Panc1 (cell line): ENCODE results near the gene CSMD2. TPM values are rescaled to one million over a fixed set of nuclear protein-coding genes. Genes with fewer than 3 reads are reported as not detected.

Source experiments
- ATAC-seq: fragments of 200-7000 bp; cut with Tn5 transposase; 2 replicates; pipeline ENCODE4 v1.9.1; 2020; ENCODE audit warnings: mild to moderate bottlenecking, moderate library complexity
- BruUV-seq: library from RNA; stranded (reverse); fragments of 400-500 nt; replicated peaks from 2 replicates; lab custom pipeline; 2021; lab: Mats Ljungman, UMichigan
- CTCF ChIA-PET: fragments of 300-600 bp; sonication (Branson Sonifier 250); formaldehyde crosslinking; loops from one replicate; lab custom pipeline; 2022; ENCODE audit warnings: antibody characterized with exemption; lab: Charles Lee
- POLR2A ChIA-PET: fragments of 300-600 bp; sonication (Branson Sonifier 250); formaldehyde crosslinking; loops from one replicate; lab custom pipeline; 2022; ENCODE audit warnings: antibody characterized with exemption; lab: Charles Lee
- DNase-seq: peaks from one replicate; pipeline ENCODE4 v3.0.0-alpha.2; 2010; ENCODE audit warnings: low read depth, low spot score
- H3K27ac ChIP-seq: 2 replicates; pipeline ENCODE4 v1.5.1; 2011; ENCODE audit warnings: mild to moderate bottlenecking, low read length, inconsistent platforms
- H3K27me3 ChIP-seq: fragments of 200-500 bp; sonication (Bioruptor generic); 2 replicates; pipeline ENCODE4 v1.6.0; 2014; ENCODE audit warnings: low read length, inconsistent platforms; ENCODE audit not compliant: control insufficient read depth, insufficient read depth
- H3K36me3 ChIP-seq: fragments of 200-500 bp; sonication (Bioruptor generic); 2 replicates; pipeline ENCODE4 v1.5.1; 2014; ENCODE audit warnings: inconsistent platforms, mild to moderate bottlenecking, low read length, moderate library complexity; ENCODE audit not compliant: control insufficient read depth, insufficient read depth
- H3K4me1 ChIP-seq: 2 replicates; pipeline ENCODE4 v1.5.1; 2011; ENCODE audit warnings: inconsistent platforms, mild to moderate bottlenecking, low read length, moderate library complexity; ENCODE audit not compliant: control insufficient read depth, insufficient read depth
- H3K4me3 ChIP-seq, 2 experiments: 2 replicates each; pipeline ENCODE4 v1.5.1; 2011 to 2012; ENCODE audit warnings: low read depth in 2 of 2, low read length in 2 of 2, mild to moderate bottlenecking in 2 of 2, inconsistent platforms in 1 of 2, moderate library complexity in 1 of 2
- H3K9me3 ChIP-seq: fragments of 200-500 bp; sonication (Bioruptor generic); 2 replicates; pipeline ENCODE4 v1.5.1; 2014; ENCODE audit warnings: low read depth, mild to moderate bottlenecking, inconsistent platforms, low read length, moderate library complexity; ENCODE audit not compliant: control insufficient read depth, insufficient read depth
- CTCF ChIP-seq: fragments of 450-650 bp; IDR thresholded peaks from 2 replicates; pipeline ENCODE4 v1.5.1; 2017; ENCODE audit warnings: mild to moderate bottlenecking
- POLR2AphosphoS5 ChIP-seq: IDR thresholded peaks from 2 replicates; pipeline ENCODE4 v1.6.1; 2012; ENCODE audit warnings: mild to moderate bottlenecking, low read depth, low read length, moderate library complexity
- SIN3A ChIP-seq: IDR thresholded peaks from 2 replicates; pipeline ENCODE4 v1.6.1; 2012; ENCODE audit warnings: low read depth, mild to moderate bottlenecking, low read length, moderate library complexity, borderline replicate concordance; ENCODE audit not compliant: insufficient read depth
- TCF7L2 ChIP-seq: IDR thresholded peaks from 2 replicates; pipeline ENCODE4 v1.6.1; 2011; ENCODE audit warnings: mild to moderate bottlenecking, low read depth, low read length, inconsistent platforms
- in situ Hi-C: cut with HindIII; loops from 2 replicates; pipeline ENCODE4 v1.10.0; 2016; ENCODE audit warnings: low sequenced_read_pairs, low pct_unique_long_range_greater_than_20kb
- intact Hi-C: fragments of 100-400 bp; cut with micrococcal nuclease; formaldehyde crosslinking; loops from one replicate; pipeline ENCODE4 v1.10.0; 2022; ENCODE audit not compliant: unreplicated experiment
- total RNA-seq: library from RNA; stranded (reverse); gene quantifications from one replicate; pipeline ENCODE4 v1.2.1, GENCODE V29; 2021; ENCODE audit not compliant: unreplicated experiment
- TF ChIP-seq, protein P1 (sequence below), 2 experiments: IDR thresholded peaks; 2 replicates each; pipeline ENCODE4 v1.6.1; 2011 to 2012; ENCODE audit warnings: low read depth in 2 of 2, control low read depth in 1 of 2, low read length in 1 of 2, mild to moderate bottlenecking in 1 of 2, moderate library complexity in 1 of 2; ENCODE audit not compliant: insufficient read depth in 1 of 2

Gene CSMD2
- total RNA-seq, 1 experiment from 2014 or later = not detected

GRCh38 chr1:33548319-33548718 is 616.7 kb downstream of the CSMD2 start:
- Histone ChIP-seq H3K36me3 (no peaks in the 10 kb centered on the region), H3K9me3 (no peaks in the 10 kb centered on the region), H3K27ac (no peak overlapping the region), H3K27me3 (peaks cover 8% of the 10 kb centered on the region), H3K4me3 (no peak overlapping the region), H3K4me1 (no peaks in the 10 kb centered on the region)
- TF ChIP-seq, protein P1, sequence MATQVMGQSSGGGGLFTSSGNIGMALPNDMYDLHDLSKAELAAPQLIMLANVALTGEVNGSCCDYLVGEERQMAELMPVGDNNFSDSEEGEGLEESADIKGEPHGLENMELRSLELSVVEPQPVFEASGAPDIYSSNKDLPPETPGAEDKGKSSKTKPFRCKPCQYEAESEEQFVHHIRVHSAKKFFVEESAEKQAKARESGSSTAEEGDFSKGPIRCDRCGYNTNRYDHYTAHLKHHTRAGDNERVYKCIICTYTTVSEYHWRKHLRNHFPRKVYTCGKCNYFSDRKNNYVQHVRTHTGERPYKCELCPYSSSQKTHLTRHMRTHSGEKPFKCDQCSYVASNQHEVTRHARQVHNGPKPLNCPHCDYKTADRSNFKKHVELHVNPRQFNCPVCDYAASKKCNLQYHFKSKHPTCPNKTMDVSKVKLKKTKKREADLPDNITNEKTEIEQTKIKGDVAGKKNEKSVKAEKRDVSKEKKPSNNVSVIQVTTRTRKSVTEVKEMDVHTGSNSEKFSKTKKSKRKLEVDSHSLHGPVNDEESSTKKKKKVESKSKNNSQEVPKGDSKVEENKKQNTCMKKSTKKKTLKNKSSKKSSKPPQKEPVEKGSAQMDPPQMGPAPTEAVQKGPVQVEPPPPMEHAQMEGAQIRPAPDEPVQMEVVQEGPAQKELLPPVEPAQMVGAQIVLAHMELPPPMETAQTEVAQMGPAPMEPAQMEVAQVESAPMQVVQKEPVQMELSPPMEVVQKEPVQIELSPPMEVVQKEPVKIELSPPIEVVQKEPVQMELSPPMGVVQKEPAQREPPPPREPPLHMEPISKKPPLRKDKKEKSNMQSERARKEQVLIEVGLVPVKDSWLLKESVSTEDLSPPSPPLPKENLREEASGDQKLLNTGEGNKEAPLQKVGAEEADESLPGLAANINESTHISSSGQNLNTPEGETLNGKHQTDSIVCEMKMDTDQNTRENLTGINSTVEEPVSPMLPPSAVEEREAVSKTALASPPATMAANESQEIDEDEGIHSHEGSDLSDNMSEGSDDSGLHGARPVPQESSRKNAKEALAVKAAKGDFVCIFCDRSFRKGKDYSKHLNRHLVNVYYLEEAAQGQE (IDR thresholded peaks at IDR 0.05; ENCODE audit: insufficient read depth in 1 of 2, low read depth in 2 of 2, low read length in 1 of 2) = no peak
- no peak for TF ChIP-seq TCF7L2
- TF ChIP-seq CTCF = no peak
- no peak for TF ChIP-seq SIN3A
- TF ChIP-seq POLR2AphosphoS5 = no peak
- DNase-seq (no peak), ATAC-seq (no peak)
- in situ Hi-C loops = no loop called here
- intact Hi-C loops = no loop called here
- no TSS peak for BruUV-seq
- ChIA-PET CTCF (no interaction called here), POLR2A (no interaction called here)

DNA sequence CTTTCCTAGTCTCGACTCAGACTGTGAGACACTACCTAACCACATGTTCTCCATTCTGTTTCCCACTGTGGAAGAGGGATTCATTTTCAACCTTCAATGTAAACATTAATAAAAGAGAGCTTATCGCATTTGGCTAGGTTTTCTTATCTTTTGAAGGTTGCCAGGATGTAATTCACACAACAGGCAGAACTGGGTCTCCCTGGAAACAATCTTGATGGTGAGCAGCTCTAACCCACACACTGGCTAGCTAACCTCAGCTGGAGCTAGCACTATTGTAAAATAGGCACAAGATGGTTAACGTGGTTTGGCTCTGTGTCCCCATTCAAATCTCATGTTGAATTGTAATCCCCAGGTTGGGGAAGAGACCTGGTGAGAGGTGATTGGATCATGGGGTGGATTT is 617.5 kb downstream of the CSMD2 start:
- Histone ChIP-seq H3K4me3 (no peak overlapping the region), H3K27me3 (0 out of 2 replicates have a peak, but pooled peaks cover 4% of the 10 kb centered on the region), H3K9me3 (no peaks in the 10 kb centered on the region), H3K27ac (no peak overlapping the region), H3K4me1 (no peaks in the 10 kb centered on the region), H3K36me3 (no peaks in the 10 kb centered on the region)
- DNase-seq (no peak), ATAC-seq (no peak)
- intact Hi-C loops (no loop called here), in situ Hi-C loops (no loop called here)
- no TSS peak for BruUV-seq
- ChIA-PET POLR2A (no interaction called here), CTCF (no interaction called here)
- TF ChIP-seq POLR2AphosphoS5 (no peak), TCF7L2 (no peak), SIN3A (no peak), CTCF (no peak)
- TF ChIP-seq, protein P1 (IDR thresholded peaks at IDR 0.05; ENCODE audit: insufficient read depth in 1 of 2, low read depth in 2 of 2, low read length in 1 of 2) = no peak
